IPS-18c (cell line): ENCODE data around the gene XRRA1.
"Not testable (repeated sequence)": the region's sequence is repeated elsewhere in the genome, so short reads cannot be mapped to it uniquely, and the experiment has no call there.

Experiments
- H3K4me3 ChIP-seq: 2 replicates; pipeline ENCODE4 v1.7.0; 2013; ENCODE audit warnings: low read depth, mild to moderate bottlenecking, low read length, moderate library complexity; ENCODE audit not compliant: insufficient read depth
- H3K9me3 ChIP-seq: one replicate; pipeline ENCODE4 v1.6.1; 2013; ENCODE audit warnings: mild to moderate bottlenecking, low read length, moderate library complexity; ENCODE audit not compliant: control insufficient read depth, insufficient read depth

XRRA1 gene

GRCh38 chr11:74948898-74949752 lies at the start of gene XRRA1, which contains the start of gene SPCS2:
Gene XRRA1, minus strand, starts transcription at chr11:74949091. Its CDS starts 8,213 bp downstream, at chr11:74940878.
Gene SPCS2, plus strand, starts transcription at chr11:74949266. Its CDS starts 20 bp downstream, at chr11:74949286.
- H3K9me3 ChIP-seq, result no peaks in the 10 kb centered on the region
- peak within 1 kb of the TSS; percentile 72 for H3K4me3 ChIP-seq

- H3K9me3 ChIP-seq, result no peaks in the 10 kb centered on the region
- H3K4me3 ChIP-seq, result no peak overlapping the region
These were observed 44.0 kb upstream of the XRRA1 start for GRCh38 chr11:74992852-74993251.

GRCh38 chr11:74990941-74991340 lies 42.0 kb upstream of the XRRA1 start:
- H3K4me3 ChIP-seq, result no peak overlapping the region

GRCh38 chr11:74990150-74990549 lies 41.3 kb upstream of the XRRA1 start:
- not testable (repeated sequence) for H3K4me3 ChIP-seq, H3K9me3 ChIP-seq

More at GRCh38 chr11:74990941-74991340, 42.0 kb upstream of the XRRA1 start:
- no peaks in the 10 kb centered on the region for H3K9me3 ChIP-seq

GRCh38 chr11:74989260-74989638 lies 40.4 kb upstream of the XRRA1 start:
- Histone ChIP-seq H3K9me3 (no peaks in the 10 kb centered on the region), H3K4me3 (peak overlapping the region; percentile 78)

- H3K9me3 ChIP-seq, result no peaks in the 10 kb centered on the region
- peak within 1 kb of the TSS; percentile 78 for H3K4me3 ChIP-seq
These were observed 39.8 kb upstream of the XRRA1 start, which contains the start of gene NEU3 for GRCh38 chr11:74988541-74989259. Gene NEU3, plus strand, starts transcription at chr11:74988933. Its CDS starts 128 bp downstream, at chr11:74989061.

- H3K9me3 ChIP-seq, result no peaks in the 10 kb centered on the region
- H3K4me3 ChIP-seq, result no peak overlapping the region
These were observed 35.8 kb upstream of the XRRA1 start for GRCh38 chr11:74984730-74985129.

GRCh38 chr11:74984070-74984469 lies 35.2 kb upstream of the XRRA1 start:
- Histone ChIP-seq H3K9me3 (no peaks in the 10 kb centered on the region), H3K4me3 (no peak overlapping the region)

GRCh38 chr11:74981888-74982287 lies 33.0 kb upstream of the XRRA1 start:
- H3K9me3 ChIP-seq, result no peaks in the 10 kb centered on the region
- H3K4me3 ChIP-seq, result no peak overlapping the region

- no peak overlapping the region for H3K4me3 ChIP-seq
- H3K9me3 ChIP-seq, result no peaks in the 10 kb centered on the region
These were observed 31.7 kb upstream of the XRRA1 start for GRCh38 chr11:74980634-74981033.

- H3K4me3 ChIP-seq, result no peak overlapping the region
- no peaks in the 10 kb centered on the region for H3K9me3 ChIP-seq
These were observed 29.1 kb upstream of the XRRA1 start for GRCh38 chr11:74978041-74978440.

- H3K4me3 ChIP-seq, result no peak overlapping the region
- H3K9me3 ChIP-seq, result peaks cover 2% of the 10 kb centered on the region
These were observed 22.5 kb upstream of the XRRA1 start for GRCh38 chr11:74971424-74971823.

- no peak overlapping the region for H3K4me3 ChIP-seq
These were observed 22.0 kb upstream of the XRRA1 start for GRCh38 chr11:74970852-74971395.

GRCh38 chr11:74966651-74967050 lies 17.8 kb upstream of the XRRA1 start:
- H3K9me3 ChIP-seq, result no peaks in the 10 kb centered on the region
- no peak overlapping the region for H3K4me3 ChIP-seq

More at GRCh38 chr11:74970852-74971395, 22.0 kb upstream of the XRRA1 start:
- peaks cover 2% of the 10 kb centered on the region for H3K9me3 ChIP-seq

- not testable (repeated sequence) for H3K9me3 ChIP-seq, H3K4me3 ChIP-seq
These were observed 11.2 kb upstream of the XRRA1 start for GRCh38 chr11:74960128-74960527.

- H3K4me3 ChIP-seq, result no peak overlapping the region
These were observed 9.2 kb upstream of the XRRA1 start for GRCh38 chr11:74957937-74958629.

GRCh38 chr11:74956397-74957015 lies 7.6 kb upstream of the XRRA1 start:
- Histone ChIP-seq H3K9me3 (no peaks in the 10 kb centered on the region), H3K4me3 (no peak overlapping the region)

More at GRCh38 chr11:74957937-74958629, 9.2 kb upstream of the XRRA1 start:
- H3K9me3 ChIP-seq, result no peaks in the 10 kb centered on the region
